T-helper 17 cell (primary cell): ENCODE measurements around the gene MUC20. TPM values are rescaled to one million over a fixed set of nuclear protein-coding genes. Genes with fewer than 3 reads are reported as not detected.
"Not testable (repeated sequence)": the region's sequence is repeated elsewhere in the genome, so short reads cannot be mapped to it uniquely, and the experiment has no call there.

Source experiments
- ATAC-seq: fragments of 150-1000 bp; cut with Tn5 transposase; 2 replicates; pipeline ENCODE4 v1.10.0; 2021; ENCODE audit warnings: mild to moderate bottlenecking, moderate library complexity
- DNase-seq, 3 donors: peaks; one replicate each; pipeline versions ENCODE4 v3.0.0 to v3.0.0-alpha.2; 2020 to 2021
- H3K9me3 ChIP-seq: one replicate; pipeline ENCODE4 v1.7.0; 2013; ENCODE audit warnings: low read length, mild to moderate bottlenecking; ENCODE audit not compliant: control insufficient read depth, poor library complexity, severe bottlenecking
- H3K27ac Mint-ChIP-seq: one replicate; pipeline ENCODE4 v1.8.0; 2022; ENCODE audit warnings: mild to moderate bottlenecking, moderate library complexity, mixed read lengths
- H3K27me3 Mint-ChIP-seq: one replicate; pipeline ENCODE4 v1.8.0; 2022; ENCODE audit warnings: mixed read lengths
- H3K36me3 Mint-ChIP-seq: one replicate; pipeline ENCODE4 v1.8.0; 2022; ENCODE audit warnings: low read depth, mixed read lengths
- H3K4me1 Mint-ChIP-seq: one replicate; pipeline ENCODE4 v1.8.0; 2022; ENCODE audit warnings: mild to moderate bottlenecking, mixed read lengths
- H3K4me3 Mint-ChIP-seq: one replicate; pipeline ENCODE4 v1.8.0; 2022; ENCODE audit warnings: mild to moderate bottlenecking, moderate library complexity, mixed read lengths
- total RNA-seq, 4 donors: library from RNA in 2 of 4; stranded (reverse) in 2 of 4; gene quantifications; one replicate each; pipeline ENCODE4 v1.2.3 and lab custom pipeline; 2022 to 2026

MUC20 gene
- total RNA-seq, 2 donors from 2014 or later, result 6.4 to 13.2 TPM

DNA sequence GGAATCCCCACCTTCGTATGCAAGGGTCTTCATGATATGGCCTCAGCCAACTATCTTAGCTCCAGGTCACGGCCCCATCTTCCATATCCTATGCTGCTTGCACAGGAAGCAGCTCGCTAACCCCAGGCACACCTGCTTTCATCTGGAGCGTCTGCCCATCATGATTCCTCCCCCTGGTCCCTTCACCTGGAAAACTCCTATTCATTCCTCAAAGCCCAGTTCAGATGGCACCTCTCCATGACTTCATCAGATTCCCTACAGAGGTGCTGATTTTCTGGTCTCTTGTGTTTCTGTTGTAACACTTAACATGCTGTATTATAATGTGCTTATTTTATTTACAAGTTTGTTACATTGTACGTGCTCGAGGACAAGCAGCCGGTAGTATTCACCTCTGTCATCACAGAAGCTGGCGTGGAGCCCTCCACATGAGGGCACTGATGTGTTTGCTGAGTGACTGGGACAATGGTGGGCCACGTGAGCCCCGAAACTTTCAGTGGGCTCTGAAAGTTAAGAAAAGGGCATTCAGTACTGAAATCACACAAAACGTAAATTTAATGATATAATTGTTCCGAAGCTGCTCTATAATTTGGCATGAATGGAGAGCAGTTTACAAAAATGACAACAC, 16.2 kb downstream of the MUC20 start:
- Mint-ChIP-seq H3K27ac (no peak overlapping the region), H3K27me3 (no peaks in the 10 kb centered on the region), H3K4me1 (peaks cover 11% of the 10 kb centered on the region), H3K36me3 (peaks cover 17% of the 10 kb centered on the region), H3K4me3 (no peak overlapping the region)
- no peaks in the 10 kb centered on the region for H3K9me3 ChIP-seq
- no peak for DNase-seq
- ATAC-seq, result no peak

DNA sequence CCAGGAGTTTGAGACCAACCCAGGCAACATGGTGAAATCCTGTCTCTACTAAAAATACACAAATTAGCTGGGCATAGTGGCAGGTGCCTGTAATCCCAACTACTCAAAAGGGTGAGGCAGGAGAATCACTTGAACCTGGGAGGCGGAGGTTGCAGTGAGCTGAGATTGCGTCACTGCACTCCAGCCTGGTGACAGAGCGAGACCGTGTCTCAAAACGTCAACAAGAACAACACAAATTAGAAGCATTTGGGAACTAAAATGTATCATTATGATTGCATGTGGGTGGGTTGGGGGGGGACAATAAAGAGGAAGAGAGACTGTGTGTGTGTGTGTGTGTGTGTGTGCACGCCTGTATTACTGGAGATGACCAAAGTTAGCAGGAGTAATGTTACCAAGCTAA, 17.0 kb downstream of the MUC20 start:
- not testable (repeated sequence) for H3K9me3 ChIP-seq, ATAC-seq, DNase-seq, H3K27me3 Mint-ChIP-seq, H3K4me3 Mint-ChIP-seq, H3K27ac Mint-ChIP-seq
- Mint-ChIP-seq H3K4me1 (peaks cover 11% of the 10 kb centered on the region), H3K36me3 (peaks cover 17% of the 10 kb centered on the region)

- peaks cover 11% of the 10 kb centered on the region for H3K4me1 Mint-ChIP-seq
- no peaks in the 10 kb centered on the region for H3K27me3 Mint-ChIP-seq
- peaks cover 17% of the 10 kb centered on the region for H3K36me3 Mint-ChIP-seq
- H3K4me3 Mint-ChIP-seq, result no peak overlapping the region
- DNase-seq, result no peak
- H3K27ac Mint-ChIP-seq, result no peak overlapping the region
- no peaks in the 10 kb centered on the region for H3K9me3 ChIP-seq
- ATAC-seq, result no peak
Observed at GRCh38 chr3:195738274-195739044, 17.7 kb downstream of the MUC20 start.

- H3K27ac Mint-ChIP-seq, result no peak overlapping the region
- H3K4me3 Mint-ChIP-seq, result no peak overlapping the region
- peaks cover 17% of the 10 kb centered on the region for H3K36me3 Mint-ChIP-seq
- H3K27me3 Mint-ChIP-seq, result no peaks in the 10 kb centered on the region
- no peak for DNase-seq
- no peak for ATAC-seq
- no peaks in the 10 kb centered on the region for H3K9me3 ChIP-seq
- H3K4me1 Mint-ChIP-seq, result peaks cover 14% of the 10 kb centered on the region
Observed at GRCh38 chr3:195739561-195740111, 18.9 kb downstream of the MUC20 start.

- no peak overlapping the region for H3K4me3 Mint-ChIP-seq
- H3K36me3 Mint-ChIP-seq, result peaks cover 2% of the 10 kb centered on the region
- peaks cover 4% of the 10 kb centered on the region for H3K27me3 Mint-ChIP-seq
- peak overlapping the region; percentile 2 for H3K27ac Mint-ChIP-seq
- no peak for DNase-seq
- H3K9me3 ChIP-seq, result no peaks in the 10 kb centered on the region
- no peak for ATAC-seq
- H3K4me1 Mint-ChIP-seq, result peaks cover 19% of the 10 kb centered on the region
Observed at GRCh38 chr3:195744437-195744836, 23.7 kb downstream of the MUC20 start.

- no peak for DNase-seq
- Mint-ChIP-seq H3K36me3 (no peaks in the 10 kb centered on the region), H3K4me1 (peaks cover 19% of the 10 kb centered on the region), H3K27me3 (peaks cover 4% of the 10 kb centered on the region), H3K27ac (peak overlapping the region; percentile 65), H3K4me3 (no peak overlapping the region)
- no peaks in the 10 kb centered on the region for H3K9me3 ChIP-seq
- no peak for ATAC-seq
Observed at GRCh38 chr3:195746346-195746745, 25.6 kb downstream of the MUC20 start.

GRCh38 chr3:195746751-195747150, 26.0 kb downstream of the MUC20 start:
- Mint-ChIP-seq H3K36me3 (no peaks in the 10 kb centered on the region), H3K4me3 (no peak overlapping the region), H3K27ac (peak overlapping the region; percentile 60), H3K4me1 (peaks cover 20% of the 10 kb centered on the region), H3K27me3 (peaks cover 4% of the 10 kb centered on the region)
- ATAC-seq (no peak), DNase-seq (no peak)
- no peaks in the 10 kb centered on the region for H3K9me3 ChIP-seq

DNA sequence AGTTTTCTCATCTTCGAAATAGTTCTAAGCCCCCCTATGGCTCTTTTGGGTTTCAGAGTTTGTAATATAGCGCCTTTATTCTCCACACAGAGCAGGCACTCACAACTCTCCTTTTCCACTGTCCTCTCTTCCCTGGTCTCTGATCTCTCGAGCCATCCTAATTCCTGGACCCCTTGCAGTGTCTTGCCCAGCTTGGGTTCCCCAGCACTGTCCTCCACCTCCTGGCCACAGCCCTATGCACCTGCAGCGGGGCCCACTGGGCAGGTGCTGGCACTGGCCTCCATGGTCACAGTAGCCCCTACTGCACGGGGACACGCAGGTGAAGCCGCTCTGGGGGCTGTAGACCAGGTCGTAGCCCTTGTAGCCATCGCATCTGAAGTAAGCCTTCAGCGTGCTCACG, 27.9 kb downstream of the MUC20 start:
- Mint-ChIP-seq H3K36me3 (no peaks in the 10 kb centered on the region), H3K27me3 (peaks cover 4% of the 10 kb centered on the region), H3K27ac (peak overlapping the region; percentile 34), H3K4me3 (peak overlapping the region; percentile 58), H3K4me1 (peaks cover 19% of the 10 kb centered on the region)
- no peak for ATAC-seq
- H3K9me3 ChIP-seq, result no peaks in the 10 kb centered on the region
- DNase-seq, result no peak

- not testable (repeated sequence) for ATAC-seq, H3K4me3 Mint-ChIP-seq, H3K36me3 Mint-ChIP-seq, DNase-seq, H3K9me3 ChIP-seq, H3K27me3 Mint-ChIP-seq
- Mint-ChIP-seq H3K4me1 (peaks cover 19% of the 10 kb centered on the region), H3K27ac (peak overlapping the region; percentile 34)
Observed at GRCh38 chr3:195749101-195749500, 28.3 kb downstream of the MUC20 start.

- H3K36me3 Mint-ChIP-seq, result no peaks in the 10 kb centered on the region
- H3K27ac Mint-ChIP-seq, result no peak overlapping the region
- no peak for ATAC-seq
- H3K27me3 Mint-ChIP-seq, result peaks cover 13% of the 10 kb centered on the region
- H3K4me3 Mint-ChIP-seq, result no peak overlapping the region
- H3K4me1 Mint-ChIP-seq, result peaks cover 19% of the 10 kb centered on the region
- DNase-seq, result no peak
- no peaks in the 10 kb centered on the region for H3K9me3 ChIP-seq
Observed at GRCh38 chr3:195750797-195751520, 30.2 kb downstream of the MUC20 start.

DNA sequence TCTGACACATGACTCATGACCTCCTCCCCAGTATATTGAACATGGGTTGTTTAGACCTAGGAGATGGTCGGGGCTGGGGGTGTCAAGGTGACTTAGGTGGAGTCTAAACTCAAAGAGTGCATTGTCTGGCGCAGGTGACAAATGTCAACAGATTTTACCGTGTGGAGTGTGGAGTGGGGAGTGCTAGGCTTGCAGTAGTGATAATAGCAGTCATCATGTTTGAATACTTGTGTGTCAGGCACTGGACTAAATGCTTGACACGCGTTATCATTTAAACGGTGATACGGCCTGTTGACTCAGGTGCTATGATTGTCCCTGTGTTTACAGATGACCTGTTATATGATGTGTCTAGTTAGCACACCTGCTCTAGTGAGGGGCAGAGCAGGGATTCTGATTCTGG, 30.8 kb downstream of the MUC20 start:
- no peak for DNase-seq
- Mint-ChIP-seq H3K27ac (no peak overlapping the region), H3K27me3 (peaks cover 13% of the 10 kb centered on the region), H3K4me1 (peaks cover 21% of the 10 kb centered on the region), H3K4me3 (no peak overlapping the region), H3K36me3 (no peaks in the 10 kb centered on the region)
- no peaks in the 10 kb centered on the region for H3K9me3 ChIP-seq
- no peak for ATAC-seq

DNA sequence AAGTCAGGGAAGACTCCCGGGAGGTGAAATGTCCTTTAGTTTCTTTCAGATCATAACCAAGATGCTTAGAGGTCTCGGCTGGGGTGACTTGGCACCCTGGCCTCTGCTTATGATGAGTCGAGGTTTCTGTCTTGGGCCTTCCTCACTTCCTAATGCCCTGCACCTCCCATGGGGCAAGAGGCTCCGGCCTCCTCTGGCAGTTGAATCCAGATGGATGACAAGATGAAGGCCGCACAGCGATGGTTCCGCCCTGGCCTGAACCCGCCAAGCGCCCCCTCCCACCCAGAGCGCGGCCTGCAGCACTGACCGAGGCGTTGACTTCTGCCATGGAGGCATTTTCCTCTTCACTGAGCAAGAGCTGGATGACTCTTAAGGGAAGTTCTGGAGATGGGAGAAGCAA, 31.3 kb downstream of the MUC20 start:
- Mint-ChIP-seq H3K36me3 (no peaks in the 10 kb centered on the region), H3K4me1 (peaks cover 24% of the 10 kb centered on the region), H3K27ac (no peak overlapping the region), H3K4me3 (no peak overlapping the region), H3K27me3 (peaks cover 18% of the 10 kb centered on the region)
- H3K9me3 ChIP-seq, result no peaks in the 10 kb centered on the region
- no peak for ATAC-seq
- no peak for DNase-seq
